HepG2 (cell line): ENCODE measurements around the gene RCBTB1. TPM values are rescaled to one million over a fixed set of nuclear protein-coding genes. Genes with fewer than 3 reads are reported as not detected.
A peak's percentile ranks its signal among the peaks of the same experiment; 100 is the strongest.

ENCODE experiments used
- SAP130 ChIP-seq: IDR thresholded peaks from 2 replicates; pipeline ENCODE4 v1.6.1; 2016; ENCODE audit warnings: low read depth
- ZBTB1 ChIP-seq: sonication (generic); formaldehyde crosslinking; IDR thresholded peaks from 2 replicates; pipeline ENCODE4 v1.4.0; 2020; ENCODE audit warnings: missing genetic modification reagents, borderline replicate concordance
- ZNF33A ChIP-seq: sonication (generic); formaldehyde crosslinking; IDR thresholded peaks from 2 replicates; pipeline ENCODE4 v1.5.1; 2020; ENCODE audit warnings: missing genetic modification reagents, mild to moderate bottlenecking, moderate library complexity, borderline replicate concordance
- polyA plus RNA-seq, 8 experiments: library from polyadenylated mRNA; depleted of rRNA in 3 of 8; stranded (reverse) in 7 of 8; unstranded in 1 of 8; fragments of >200 nt; fragmentation: Illumina TruSeq in 4 of 8; extraction: Trizol in 4 of 8; gene quantifications; 2 replicates each; pipeline versions ENCODE4 v1.2.1 to v1.2.3, GENCODE V29; 2011 to 2016; ENCODE audit warnings: low read depth in 4 of 8, missing spikeins in 1 of 8, mixed read lengths in 1 of 8; ENCODE audit not compliant: insufficient read depth in 1 of 8
- total RNA-seq, 5 experiments: library from RNA; depleted of rRNA; stranded (reverse); fragments of >200 nt; fragmentation: Illumina TruSeq; extraction: Trizol; gene quantifications; 2 replicates each; pipeline ENCODE4 v1.2.3, GENCODE V29; 2016; ENCODE audit warnings: low read depth in 1 of 5
- TF ChIP-seq, protein P1 (sequence below): sonication (generic); IDR thresholded peaks from 2 replicates; pipeline ENCODE4 v1.6.1; 2016; ENCODE audit warnings: low read depth, borderline replicate concordance
- TF ChIP-seq, protein P2 (sequence below): sonication (generic); formaldehyde crosslinking; IDR thresholded peaks from 2 replicates; pipeline ENCODE4; 2020; ENCODE audit warnings: missing genetic modification reagents, mild to moderate bottlenecking, borderline replicate concordance
- TF ChIP-seq, protein P3 (sequence below): sonication (generic); formaldehyde crosslinking; IDR thresholded peaks from 2 replicates; pipeline ENCODE4 v1.4.0; 2020; ENCODE audit warnings: missing genetic modification reagents
- TF ChIP-seq, protein P4 (sequence below): sonication (generic); formaldehyde crosslinking; IDR thresholded peaks from 2 replicates; pipeline ENCODE4 v1.5.0; 2020; ENCODE audit warnings: mild to moderate bottlenecking, missing genetic modification reagents
- TF ChIP-seq, protein P5 (sequence below): sonication (generic); formaldehyde crosslinking; IDR thresholded peaks from one replicate; pipeline ENCODE4 v1.5.1; 2020; ENCODE audit warnings: mild to moderate bottlenecking, missing genetic modification reagents; ENCODE audit errors: not compliant biosample characterization

The RCBTB1 gene
- total and polyA plus RNA-seq, 2 of the 13 experiments (the other 11 are each of a cell fraction or from before 2014, with no cell fraction given), result 13.4 to 21.6 TPM

DNA sequence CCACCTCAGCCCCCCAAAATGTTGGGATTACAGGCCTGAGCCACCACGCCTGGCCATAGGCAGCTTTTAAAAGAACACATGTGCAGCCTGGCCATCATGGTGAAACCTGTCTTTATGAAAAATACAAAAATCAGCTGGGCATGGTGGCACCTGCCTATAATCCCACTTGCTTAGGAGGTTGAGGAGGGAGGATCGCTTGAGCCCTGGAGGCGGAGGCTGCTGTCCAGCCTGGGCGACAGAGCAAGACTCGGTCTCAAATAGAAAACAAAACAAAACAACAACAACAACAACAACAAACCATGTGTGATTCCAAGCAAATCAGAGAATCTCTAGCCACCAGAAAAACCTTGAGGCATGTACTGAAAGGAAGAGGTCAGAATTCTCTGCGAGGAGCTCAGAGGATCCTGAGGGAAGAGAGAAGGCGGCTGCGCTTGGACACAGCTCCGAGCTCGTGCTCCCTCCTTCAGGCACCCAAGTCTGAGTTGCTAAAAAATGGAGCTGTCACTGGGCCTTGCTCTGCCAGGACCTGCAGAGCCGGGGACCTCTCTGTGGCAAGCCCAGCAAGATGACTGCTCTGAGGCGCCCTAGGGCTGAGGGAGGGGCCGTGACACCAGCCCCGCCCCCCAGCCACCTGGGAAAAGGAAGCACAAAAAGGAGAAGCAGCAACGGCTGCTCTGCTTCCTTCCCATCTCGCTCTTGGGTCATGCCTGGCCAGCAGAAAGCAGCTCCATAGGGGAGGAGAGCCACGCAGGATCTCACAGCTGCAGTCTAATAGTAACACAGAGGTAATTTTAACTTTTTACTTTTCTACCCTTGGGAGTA is 42.7 kb upstream of the RCBTB1 start, which contains the start of gene ARL11 (continued):
- TF ChIP-seq, protein P1, sequence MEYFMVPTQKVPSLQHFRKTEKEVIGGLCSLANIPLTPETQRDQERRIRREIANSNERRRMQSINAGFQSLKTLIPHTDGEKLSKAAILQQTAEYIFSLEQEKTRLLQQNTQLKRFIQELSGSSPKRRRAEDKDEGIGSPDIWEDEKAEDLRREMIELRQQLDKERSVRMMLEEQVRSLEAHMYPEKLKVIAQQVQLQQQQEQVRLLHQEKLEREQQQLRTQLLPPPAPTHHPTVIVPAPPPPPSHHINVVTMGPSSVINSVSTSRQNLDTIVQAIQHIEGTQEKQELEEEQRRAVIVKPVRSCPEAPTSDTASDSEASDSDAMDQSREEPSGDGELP, result peak; percentile 47; the same call in 1 of the 2 replicates
- TF ChIP-seq, protein P2, sequence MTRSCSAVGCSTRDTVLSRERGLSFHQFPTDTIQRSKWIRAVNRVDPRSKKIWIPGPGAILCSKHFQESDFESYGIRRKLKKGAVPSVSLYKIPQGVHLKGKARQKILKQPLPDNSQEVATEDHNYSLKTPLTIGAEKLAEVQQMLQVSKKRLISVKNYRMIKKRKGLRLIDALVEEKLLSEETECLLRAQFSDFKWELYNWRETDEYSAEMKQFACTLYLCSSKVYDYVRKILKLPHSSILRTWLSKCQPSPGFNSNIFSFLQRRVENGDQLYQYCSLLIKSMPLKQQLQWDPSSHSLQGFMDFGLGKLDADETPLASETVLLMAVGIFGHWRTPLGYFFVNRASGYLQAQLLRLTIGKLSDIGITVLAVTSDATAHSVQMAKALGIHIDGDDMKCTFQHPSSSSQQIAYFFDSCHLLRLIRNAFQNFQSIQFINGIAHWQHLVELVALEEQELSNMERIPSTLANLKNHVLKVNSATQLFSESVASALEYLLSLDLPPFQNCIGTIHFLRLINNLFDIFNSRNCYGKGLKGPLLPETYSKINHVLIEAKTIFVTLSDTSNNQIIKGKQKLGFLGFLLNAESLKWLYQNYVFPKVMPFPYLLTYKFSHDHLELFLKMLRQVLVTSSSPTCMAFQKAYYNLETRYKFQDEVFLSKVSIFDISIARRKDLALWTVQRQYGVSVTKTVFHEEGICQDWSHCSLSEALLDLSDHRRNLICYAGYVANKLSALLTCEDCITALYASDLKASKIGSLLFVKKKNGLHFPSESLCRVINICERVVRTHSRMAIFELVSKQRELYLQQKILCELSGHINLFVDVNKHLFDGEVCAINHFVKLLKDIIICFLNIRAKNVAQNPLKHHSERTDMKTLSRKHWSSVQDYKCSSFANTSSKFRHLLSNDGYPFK (CRISPR knock-in tag), result peak; percentile 21; the same call in 1 of the 2 replicates
- TF ChIP-seq ZBTB1 (no peak), SAP130 (peak; percentile 14; the same call in 1 of the 2 replicates), ZNF33A (CRISPR knock-in tag) (no peak)
- TF ChIP-seq, protein P3, sequence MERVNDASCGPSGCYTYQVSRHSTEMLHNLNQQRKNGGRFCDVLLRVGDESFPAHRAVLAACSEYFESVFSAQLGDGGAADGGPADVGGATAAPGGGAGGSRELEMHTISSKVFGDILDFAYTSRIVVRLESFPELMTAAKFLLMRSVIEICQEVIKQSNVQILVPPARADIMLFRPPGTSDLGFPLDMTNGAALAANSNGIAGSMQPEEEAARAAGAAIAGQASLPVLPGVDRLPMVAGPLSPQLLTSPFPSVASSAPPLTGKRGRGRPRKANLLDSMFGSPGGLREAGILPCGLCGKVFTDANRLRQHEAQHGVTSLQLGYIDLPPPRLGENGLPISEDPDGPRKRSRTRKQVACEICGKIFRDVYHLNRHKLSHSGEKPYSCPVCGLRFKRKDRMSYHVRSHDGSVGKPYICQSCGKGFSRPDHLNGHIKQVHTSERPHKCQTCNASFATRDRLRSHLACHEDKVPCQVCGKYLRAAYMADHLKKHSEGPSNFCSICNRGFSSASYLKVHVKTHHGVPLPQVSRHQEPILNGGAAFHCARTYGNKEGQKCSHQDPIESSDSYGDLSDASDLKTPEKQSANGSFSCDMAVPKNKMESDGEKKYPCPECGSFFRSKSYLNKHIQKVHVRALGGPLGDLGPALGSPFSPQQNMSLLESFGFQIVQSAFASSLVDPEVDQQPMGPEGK, result peak; percentile 59; the same call in 1 of the 2 replicates
- TF ChIP-seq, protein P4, sequence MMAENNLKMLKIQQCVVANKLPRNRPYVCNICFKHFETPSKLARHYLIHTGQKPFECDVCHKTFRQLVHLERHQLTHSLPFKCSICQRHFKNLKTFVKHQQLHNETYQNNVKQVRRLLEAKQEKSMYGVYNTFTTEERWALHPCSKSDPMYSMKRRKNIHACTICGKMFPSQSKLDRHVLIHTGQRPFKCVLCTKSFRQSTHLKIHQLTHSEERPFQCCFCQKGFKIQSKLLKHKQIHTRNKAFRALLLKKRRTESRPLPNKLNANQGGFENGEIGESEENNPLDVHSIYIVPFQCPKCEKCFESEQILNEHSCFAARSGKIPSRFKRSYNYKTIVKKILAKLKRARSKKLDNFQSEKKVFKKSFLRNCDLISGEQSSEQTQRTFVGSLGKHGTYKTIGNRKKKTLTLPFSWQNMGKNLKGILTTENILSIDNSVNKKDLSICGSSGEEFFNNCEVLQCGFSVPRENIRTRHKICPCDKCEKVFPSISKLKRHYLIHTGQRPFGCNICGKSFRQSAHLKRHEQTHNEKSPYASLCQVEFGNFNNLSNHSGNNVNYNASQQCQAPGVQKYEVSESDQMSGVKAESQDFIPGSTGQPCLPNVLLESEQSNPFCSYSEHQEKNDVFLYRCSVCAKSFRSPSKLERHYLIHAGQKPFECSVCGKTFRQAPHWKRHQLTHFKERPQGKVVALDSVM, result peak; percentile 69; the same call in 1 of the 2 replicates
- TF ChIP-seq, protein P5, sequence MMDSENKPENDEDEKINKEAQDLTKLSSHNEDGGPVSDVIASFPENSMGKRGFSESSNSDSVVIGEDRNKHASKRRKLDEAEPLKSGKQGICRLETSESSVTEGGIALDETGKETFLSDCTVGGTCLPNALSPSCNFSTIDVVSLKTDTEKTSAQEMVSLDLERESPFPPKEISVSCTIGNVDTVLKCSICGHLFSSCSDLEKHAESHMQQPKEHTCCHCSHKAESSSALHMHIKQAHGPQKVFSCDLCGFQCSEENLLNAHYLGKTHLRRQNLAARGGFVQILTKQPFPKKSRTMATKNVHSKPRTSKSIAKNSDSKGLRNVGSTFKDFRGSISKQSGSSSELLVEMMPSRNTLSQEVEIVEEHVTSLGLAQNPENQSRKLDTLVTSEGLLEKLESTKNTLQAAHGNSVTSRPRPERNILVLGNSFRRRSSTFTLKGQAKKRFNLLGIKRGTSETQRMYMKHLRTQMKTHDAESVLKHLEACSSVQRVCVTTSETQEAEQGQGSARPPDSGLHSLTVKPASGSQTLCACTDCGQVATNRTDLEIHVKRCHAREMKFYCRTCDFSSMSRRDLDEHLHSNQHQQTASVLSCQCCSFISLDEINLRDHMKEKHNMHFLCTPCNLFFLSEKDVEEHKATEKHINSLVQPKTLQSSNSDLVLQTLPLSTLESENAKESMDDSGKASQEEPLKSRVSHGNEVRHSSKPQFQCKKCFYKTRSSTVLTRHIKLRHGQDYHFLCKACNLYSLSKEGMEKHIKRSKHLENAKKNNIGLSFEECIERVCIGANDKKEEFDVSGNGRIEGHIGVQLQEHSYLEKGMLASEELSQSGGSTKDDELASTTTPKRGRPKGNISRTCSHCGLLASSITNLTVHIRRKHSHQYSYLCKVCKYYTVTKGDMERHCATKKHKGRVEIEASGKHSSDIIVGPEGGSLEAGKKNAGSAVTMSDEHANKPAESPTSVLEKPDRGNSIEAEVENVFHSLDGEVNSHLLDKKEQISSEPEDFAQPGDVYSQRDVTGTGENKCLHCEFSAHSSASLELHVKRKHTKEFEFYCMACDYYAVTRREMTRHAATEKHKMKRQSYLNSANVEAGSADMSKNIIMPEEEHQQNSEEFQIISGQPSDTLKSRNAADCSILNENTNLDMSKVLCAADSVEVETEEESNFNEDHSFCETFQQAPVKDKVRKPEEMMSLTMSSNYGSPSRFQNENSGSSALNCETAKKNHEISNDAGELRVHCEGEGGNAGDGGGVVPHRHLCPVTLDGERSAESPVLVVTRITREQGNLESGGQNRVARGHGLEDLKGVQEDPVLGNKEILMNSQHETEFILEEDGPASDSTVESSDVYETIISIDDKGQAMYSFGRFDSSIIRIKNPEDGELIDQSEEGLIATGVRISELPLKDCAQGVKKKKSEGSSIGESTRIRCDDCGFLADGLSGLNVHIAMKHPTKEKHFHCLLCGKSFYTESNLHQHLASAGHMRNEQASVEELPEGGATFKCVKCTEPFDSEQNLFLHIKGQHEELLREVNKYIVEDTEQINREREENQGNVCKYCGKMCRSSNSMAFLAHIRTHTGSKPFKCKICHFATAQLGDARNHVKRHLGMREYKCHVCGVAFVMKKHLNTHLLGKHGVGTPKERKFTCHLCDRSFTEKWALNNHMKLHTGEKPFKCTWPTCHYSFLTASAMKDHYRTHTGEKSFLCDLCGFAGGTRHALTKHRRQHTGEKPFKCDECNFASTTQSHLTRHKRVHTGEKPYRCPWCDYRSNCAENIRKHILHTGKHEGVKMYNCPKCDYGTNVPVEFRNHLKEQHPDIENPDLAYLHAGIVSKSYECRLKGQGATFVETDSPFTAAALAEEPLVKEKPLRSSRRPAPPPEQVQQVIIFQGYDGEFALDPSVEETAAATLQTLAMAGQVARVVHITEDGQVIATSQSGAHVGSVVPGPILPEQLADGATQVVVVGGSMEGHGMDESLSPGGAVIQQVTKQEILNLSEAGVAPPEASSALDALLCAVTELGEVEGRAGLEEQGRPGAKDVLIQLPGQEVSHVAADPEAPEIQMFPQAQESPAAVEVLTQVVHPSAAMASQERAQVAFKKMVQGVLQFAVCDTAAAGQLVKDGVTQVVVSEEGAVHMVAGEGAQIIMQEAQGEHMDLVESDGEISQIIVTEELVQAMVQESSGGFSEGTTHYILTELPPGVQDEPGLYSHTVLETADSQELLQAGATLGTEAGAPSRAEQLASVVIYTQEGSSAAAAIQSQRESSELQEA, result no peak
